Adrenal gland (tissue), 5 donors: ENCODE measurements around the gene TARS2.

Experiments used
- POLR2A ChIP-seq, 2 donors: fragments of 450-650 bp; IDR thresholded peaks; one replicate each; pipeline ENCODE4 v1.6.1; 2017; ENCODE audit warnings: antibody characterized with exemption in 2 of 2, mild to moderate bottlenecking in 2 of 2, moderate library complexity in 1 of 2
- TF ChIP-seq, protein P1 (sequence below), 6 experiments: fragments of 450-650 bp in 4 of 6; fragments of 200-600 bp in 2 of 6; sonication (generic) in 1 of 6; IDR thresholded peaks; 1 replicate in 5 of 6; 2 replicates in 1 of 6; pipeline versions ENCODE4 v1.5.1 to v1.8.0; 2016 to 2021; ENCODE audit warnings: antibody characterized with exemption in 6 of 6, mild to moderate bottlenecking in 2 of 6, moderate library complexity in 1 of 6
- donor health status: DM: no; HTN: no; CAD: no.

GRCh38 chr1:150484431-150484830, 2.8 kb upstream of the TARS2 start:
- TF ChIP-seq, protein P1, sequence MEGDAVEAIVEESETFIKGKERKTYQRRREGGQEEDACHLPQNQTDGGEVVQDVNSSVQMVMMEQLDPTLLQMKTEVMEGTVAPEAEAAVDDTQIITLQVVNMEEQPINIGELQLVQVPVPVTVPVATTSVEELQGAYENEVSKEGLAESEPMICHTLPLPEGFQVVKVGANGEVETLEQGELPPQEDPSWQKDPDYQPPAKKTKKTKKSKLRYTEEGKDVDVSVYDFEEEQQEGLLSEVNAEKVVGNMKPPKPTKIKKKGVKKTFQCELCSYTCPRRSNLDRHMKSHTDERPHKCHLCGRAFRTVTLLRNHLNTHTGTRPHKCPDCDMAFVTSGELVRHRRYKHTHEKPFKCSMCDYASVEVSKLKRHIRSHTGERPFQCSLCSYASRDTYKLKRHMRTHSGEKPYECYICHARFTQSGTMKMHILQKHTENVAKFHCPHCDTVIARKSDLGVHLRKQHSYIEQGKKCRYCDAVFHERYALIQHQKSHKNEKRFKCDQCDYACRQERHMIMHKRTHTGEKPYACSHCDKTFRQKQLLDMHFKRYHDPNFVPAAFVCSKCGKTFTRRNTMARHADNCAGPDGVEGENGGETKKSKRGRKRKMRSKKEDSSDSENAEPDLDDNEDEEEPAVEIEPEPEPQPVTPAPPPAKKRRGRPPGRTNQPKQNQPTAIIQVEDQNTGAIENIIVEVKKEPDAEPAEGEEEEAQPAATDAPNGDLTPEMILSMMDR (IDR thresholded peaks at IDR 0.05): no peak
- TF ChIP-seq POLR2A (IDR thresholded peaks at IDR 0.05): no peak
